Left ventricle myocardium inferior (tissue), 1 donor: ENCODE results near the gene SLITRK1. TPM values are rescaled to one million over a fixed set of nuclear protein-coding genes. Genes with fewer than 3 reads are reported as not detected.

ENCODE experiments used
- DNase-seq: peaks from one replicate; pipeline ENCODE4 v3.0.0-alpha.2; 2020
- H3K27ac ChIP-seq: fragments of 200-600 bp; replicated peaks from 2 replicates; pipeline ENCODE4 v1.8.0; 2021
- H3K27me3 ChIP-seq: fragments of 200-600 bp; 2 replicates; pipeline ENCODE4 v1.8.0; 2021; ENCODE audit warnings: low read depth
- H3K36me3 ChIP-seq: fragments of 200-600 bp; 2 replicates; pipeline ENCODE4 v1.8.0; 2021
- H3K4me1 ChIP-seq: fragments of 200-600 bp; 2 replicates; pipeline ENCODE4 v1.8.0; 2021
- H3K4me3 ChIP-seq: fragments of 200-600 bp; 2 replicates; pipeline ENCODE4 v1.8.0; 2021; ENCODE audit warnings: mild to moderate bottlenecking, moderate library complexity
- H3K9me3 ChIP-seq: fragments of 200-600 bp; replicated peaks from 2 replicates; pipeline ENCODE4 v1.8.0; 2021
- intact Hi-C: fragments of 100-400 bp; cut with micrococcal nuclease; formaldehyde crosslinking; loops from one replicate; pipeline ENCODE4 v1.11.0; 2022
- long read RNA-seq: library from polyadenylated mRNA; unstranded; transcript quantifications from one replicate; pipeline ENCODE4 v2.0.0, GENCODE V29; 2021
- total RNA-seq: library from RNA; stranded (reverse); fragmentation: NEBNext Ultra II Directional; extraction: Animal tissue kit (Norgen Biotek cat#: 25700); gene quantifications from one replicate; pipeline ENCODE4 v1.2.1, GENCODE V29; 2021
- TF ChIP-seq, protein P1 (sequence below): fragments of 200-600 bp; IDR thresholded peaks from 2 replicates; pipeline ENCODE4 v1.8.0; 2021; ENCODE audit warnings: antibody characterized with exemption, mild to moderate bottlenecking, borderline replicate concordance
- donor health status: DM: no; HTN: yes; CAD: no; lungs with severe emphysema.

The SLITRK1 gene
- total RNA-seq = not detected
- long read RNA-seq = 0 reads

GRCh38 chr13:83881917-83882605 lies at the start of gene SLITRK1:
TSS of gene SLITRK1 (minus strand) at chr13:83882474. CDS start at chr13:83881507, 967 bp downstream.
- Histone ChIP-seq H3K4me1 (peaks cover 3% of the 10 kb centered on the region), H3K4me3 (no peak within 1 kb of the TSS), H3K27me3 (peaks cover 91% of the 10 kb centered on the region), H3K36me3 (no peaks in the 10 kb centered on the region), H3K9me3 (no peaks in the 10 kb centered on the region), H3K27ac (no peak within 1 kb of the TSS)
- TF ChIP-seq, protein P1, sequence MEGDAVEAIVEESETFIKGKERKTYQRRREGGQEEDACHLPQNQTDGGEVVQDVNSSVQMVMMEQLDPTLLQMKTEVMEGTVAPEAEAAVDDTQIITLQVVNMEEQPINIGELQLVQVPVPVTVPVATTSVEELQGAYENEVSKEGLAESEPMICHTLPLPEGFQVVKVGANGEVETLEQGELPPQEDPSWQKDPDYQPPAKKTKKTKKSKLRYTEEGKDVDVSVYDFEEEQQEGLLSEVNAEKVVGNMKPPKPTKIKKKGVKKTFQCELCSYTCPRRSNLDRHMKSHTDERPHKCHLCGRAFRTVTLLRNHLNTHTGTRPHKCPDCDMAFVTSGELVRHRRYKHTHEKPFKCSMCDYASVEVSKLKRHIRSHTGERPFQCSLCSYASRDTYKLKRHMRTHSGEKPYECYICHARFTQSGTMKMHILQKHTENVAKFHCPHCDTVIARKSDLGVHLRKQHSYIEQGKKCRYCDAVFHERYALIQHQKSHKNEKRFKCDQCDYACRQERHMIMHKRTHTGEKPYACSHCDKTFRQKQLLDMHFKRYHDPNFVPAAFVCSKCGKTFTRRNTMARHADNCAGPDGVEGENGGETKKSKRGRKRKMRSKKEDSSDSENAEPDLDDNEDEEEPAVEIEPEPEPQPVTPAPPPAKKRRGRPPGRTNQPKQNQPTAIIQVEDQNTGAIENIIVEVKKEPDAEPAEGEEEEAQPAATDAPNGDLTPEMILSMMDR = no peak
- intact Hi-C loops = no loop called here
- DNase-seq = no peak

GRCh38 chr13:83929157-83929556 lies 46.9 kb upstream of the SLITRK1 start:
- Histone ChIP-seq H3K27me3 (no peaks in the 10 kb centered on the region), H3K9me3 (no peaks in the 10 kb centered on the region), H3K4me1 (no peaks in the 10 kb centered on the region), H3K4me3 (no peak overlapping the region), H3K27ac (no peak overlapping the region), H3K36me3 (no peaks in the 10 kb centered on the region)
- intact Hi-C loops = no loop called here
- no peak for DNase-seq
- TF ChIP-seq, protein P1 = no peak

DNA sequence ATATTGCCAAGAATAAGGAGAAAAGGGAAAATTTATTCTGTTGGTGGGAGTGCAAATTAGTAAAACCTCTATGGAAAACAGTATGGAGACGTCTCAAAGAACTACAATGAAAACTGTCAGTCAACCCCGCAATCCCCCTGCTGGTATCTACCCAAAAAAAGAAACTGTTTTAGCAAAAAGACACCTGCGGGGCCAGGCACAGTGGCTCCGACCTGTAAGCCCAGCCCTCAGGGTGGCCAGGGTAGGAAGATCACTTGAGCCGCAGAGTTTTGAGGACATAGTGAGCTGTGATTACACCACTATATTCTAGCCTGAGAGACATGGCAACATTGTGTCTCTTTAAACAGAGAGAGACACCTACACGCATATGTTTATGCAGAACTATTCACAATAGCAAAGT lies 37.5 kb upstream of the SLITRK1 start:
- DNase-seq = no peak
- intact Hi-C loops = no loop called here
- Histone ChIP-seq H3K9me3 (no peaks in the 10 kb centered on the region), H3K27ac (no peak overlapping the region), H3K4me3 (no peak overlapping the region), H3K36me3 (no peaks in the 10 kb centered on the region), H3K4me1 (no peaks in the 10 kb centered on the region), H3K27me3 (no peaks in the 10 kb centered on the region)
- TF ChIP-seq, protein P1 = no peak

DNA sequence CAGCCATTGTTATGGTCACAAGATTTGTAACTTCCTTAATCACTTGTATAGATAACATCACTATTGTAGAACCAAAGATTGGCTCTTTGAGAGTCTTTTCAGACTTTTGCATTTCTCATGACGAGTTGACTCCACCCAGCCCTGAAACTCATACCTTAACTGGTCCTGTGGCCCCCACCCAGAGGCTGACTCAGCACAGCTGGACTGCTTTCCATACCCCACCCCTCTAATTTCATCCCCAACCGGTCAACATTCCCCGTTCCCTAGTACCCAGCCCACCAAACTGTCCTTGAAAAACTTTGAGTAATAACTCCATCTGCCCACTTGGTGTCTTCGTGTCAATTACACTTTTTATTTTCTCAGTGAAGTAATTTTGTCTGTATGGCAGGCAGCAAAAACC lies 32.1 kb upstream of the SLITRK1 start:
- Histone ChIP-seq H3K4me3 (no peak overlapping the region), H3K4me1 (no peaks in the 10 kb centered on the region), H3K9me3 (no peaks in the 10 kb centered on the region), H3K27ac (no peak overlapping the region), H3K36me3 (no peaks in the 10 kb centered on the region), H3K27me3 (no peaks in the 10 kb centered on the region)
- no peak for DNase-seq
- TF ChIP-seq, protein P1 = no peak
- intact Hi-C loops = no loop called here

DNA sequence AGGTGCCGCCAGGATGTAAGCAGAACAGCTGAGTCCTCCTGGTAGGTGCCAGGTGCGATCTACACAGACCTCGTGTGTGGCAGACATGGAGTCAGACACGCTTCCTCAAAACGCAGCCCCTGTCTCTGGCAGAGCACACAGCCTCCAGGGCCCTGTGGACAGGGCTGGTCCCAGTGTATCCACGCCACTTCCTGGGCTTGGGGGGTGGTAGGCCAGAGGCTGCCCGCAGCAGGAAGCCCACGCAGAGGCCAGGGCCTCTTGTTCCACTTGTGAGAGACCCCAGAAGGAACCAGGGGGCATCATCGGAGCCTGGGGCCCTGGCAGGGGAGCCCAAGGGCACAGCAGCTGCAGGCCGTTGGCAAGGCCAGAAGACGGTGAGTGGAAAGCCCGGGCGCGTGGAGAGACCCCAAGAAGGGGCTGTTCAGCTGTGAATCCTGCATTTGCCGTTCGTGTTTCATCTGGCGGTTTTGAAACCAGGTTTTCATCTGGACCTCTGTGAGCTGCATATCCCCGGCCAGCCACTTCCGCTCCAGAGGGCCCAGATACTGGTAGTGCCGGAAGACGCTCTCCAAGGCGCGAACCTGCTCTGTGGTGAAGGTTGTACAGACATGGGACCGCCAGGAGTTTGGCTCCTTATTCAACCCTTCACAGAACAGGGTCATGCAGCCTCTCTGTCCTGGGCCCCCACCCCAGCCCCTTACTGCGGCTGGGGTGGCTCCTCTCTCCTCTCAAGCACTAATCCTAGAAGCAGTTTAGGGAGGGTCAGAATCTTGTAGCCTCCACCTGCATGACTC lies 25.1 kb upstream of the SLITRK1 start:
- no peaks in the 10 kb centered on the region for H3K36me3 ChIP-seq
- H3K4me3 ChIP-seq = no peak overlapping the region
- H3K27ac ChIP-seq = no peak overlapping the region
- H3K4me1 ChIP-seq = no peaks in the 10 kb centered on the region
- intact Hi-C loops = no loop called here
- TF ChIP-seq, protein P1 = no peak
- DNase-seq = no peak
- H3K9me3 ChIP-seq = no peaks in the 10 kb centered on the region
- H3K27me3 ChIP-seq = no peaks in the 10 kb centered on the region
